Stimulated activated CD8-positive, alpha-beta memory T cell treated with anti-CD3 and anti-CD28 coated beads, Interleukin-7, amount 100 ng/mL, for 1 hour (primary cell): ENCODE measurements around the gene TTBK2.
"Not testable (repeated sequence)": the region's sequence is repeated elsewhere in the genome, so short reads cannot be mapped to it uniquely, and the experiment has no call there.

Experiments used
- DNase-seq, 2 donors: peaks; one replicate each; pipeline ENCODE4 v3.0.0-alpha.2; 2020; ENCODE audit warnings: low read depth in 2 of 2

Gene TTBK2

DNA sequence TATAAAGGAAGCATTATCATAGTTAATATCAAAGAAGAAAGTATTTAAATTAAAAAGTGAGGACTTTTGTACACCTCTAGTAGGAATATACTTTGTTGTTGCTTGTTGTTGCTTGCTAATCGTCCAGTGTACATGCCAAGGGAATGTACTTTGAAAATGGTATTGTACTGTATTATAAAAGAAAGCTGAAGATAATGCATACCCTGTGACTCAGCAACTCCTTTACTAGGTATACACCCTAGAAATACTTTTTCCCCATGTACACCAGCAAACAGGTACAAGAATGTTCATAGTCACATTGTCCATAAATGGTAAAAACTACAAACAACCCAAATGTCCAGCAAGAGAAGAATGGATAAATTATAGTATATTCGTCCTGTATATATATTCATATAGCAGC, 12.0 kb downstream of the TTBK2 start:
- no peak for DNase-seq

DNA sequence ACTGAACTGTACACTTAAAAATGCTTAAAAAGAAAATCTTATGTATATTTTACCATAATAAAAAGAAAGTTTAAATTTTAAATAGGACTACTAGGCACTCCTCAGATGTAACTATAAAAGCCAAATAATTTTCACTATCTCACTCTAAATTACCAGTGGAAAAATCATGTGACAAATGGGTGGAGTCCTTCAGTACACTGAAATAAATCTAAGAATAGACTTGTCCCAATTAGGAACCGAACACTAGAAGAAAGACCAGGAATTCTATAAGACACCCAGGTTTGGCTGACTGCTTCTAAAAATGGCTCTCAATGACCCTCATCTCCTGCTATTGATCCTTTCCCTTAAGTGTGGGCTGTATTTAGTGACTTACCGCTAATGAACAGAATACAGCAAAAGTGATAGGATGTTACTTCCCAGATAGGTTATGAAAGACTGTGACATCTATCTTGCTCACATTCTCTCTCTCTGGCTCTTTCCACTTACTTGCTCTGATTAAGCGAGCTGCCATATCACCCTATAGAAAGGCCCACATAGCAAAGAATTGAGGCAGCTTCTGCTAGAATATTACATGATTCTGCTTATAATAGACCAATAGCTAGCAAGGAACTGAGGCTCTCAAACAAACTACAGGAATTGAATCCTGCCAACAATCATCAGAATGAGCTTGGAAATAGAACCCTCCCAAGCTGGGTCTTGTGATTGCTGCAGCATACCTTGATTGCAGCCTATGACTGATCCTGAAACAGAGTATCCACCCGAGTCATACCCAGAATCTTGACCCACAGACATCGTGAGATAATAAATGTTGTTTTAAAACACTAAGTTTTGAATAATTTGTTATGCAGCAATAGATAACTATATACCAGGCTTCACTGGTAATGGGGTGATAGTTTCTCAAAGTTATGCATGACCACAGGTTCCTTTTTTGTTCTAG, 16.9 kb downstream of the TTBK2 start:
- DNase-seq, result no peak

GRCh38 chr15:42893911-42894310, 26.7 kb downstream of the TTBK2 start:
- not testable (repeated sequence) for DNase-seq

DNA sequence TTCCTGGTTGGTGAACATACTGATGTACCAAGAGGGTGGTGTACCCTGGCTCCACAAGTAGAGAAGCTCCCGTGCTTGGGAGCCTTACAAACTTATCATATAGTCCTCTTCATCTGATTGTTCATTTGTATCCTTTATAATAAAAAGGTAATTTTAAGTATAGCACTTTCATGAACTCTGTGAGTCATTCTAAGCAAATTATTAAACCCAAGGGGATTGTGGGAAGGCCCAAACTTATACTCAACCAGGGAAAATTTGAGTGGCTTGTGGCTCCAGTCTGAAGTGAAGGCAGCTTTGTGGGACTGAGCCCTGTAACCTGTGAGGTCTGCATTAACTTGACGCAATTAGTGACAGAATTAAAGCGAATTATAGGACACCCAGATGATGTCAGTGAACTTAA, 29.0 kb downstream of the TTBK2 start:
- DNase-seq, result no peak

DNA sequence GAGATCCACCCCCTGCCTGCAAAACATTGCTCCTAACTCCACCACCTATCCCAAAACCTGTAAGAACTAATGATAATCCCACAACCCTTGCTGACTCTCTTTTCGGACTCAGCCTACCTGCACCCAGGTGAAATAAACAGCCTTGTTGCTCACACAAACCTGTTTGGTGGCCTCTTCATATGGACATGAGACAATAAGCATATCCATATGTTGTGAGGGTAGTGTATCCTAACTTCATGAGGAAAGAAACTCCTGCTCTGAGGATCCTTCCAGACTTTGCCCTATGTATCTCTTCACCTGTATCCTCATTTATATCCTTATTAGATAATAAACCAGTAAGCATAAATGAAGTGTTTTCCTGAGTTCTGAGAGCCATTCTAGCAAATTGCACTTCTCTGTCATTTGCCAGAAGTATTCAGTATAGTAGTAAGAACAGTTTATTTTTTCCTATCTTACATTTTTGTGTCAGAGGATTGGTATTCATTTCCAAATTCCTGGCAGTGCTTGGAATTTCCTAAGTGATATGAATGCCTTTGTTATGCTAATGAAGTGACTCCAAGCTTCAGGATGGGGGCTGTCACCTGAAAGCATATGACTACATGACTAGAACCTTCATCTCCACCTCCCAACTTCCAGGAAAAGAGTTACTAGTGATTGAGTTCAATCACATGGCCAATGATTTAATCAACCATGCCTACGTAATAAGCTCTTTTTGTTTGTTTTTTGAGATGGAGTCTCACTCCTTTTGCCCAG, 30.2 kb downstream of the TTBK2 start:
- DNase-seq, result no peak

GRCh38 chr15:42887384-42887783, 33.2 kb downstream of the TTBK2 start:
- DNase-seq, result not testable (repeated sequence)

- no peak for DNase-seq
These were observed 40.5 kb downstream of the TTBK2 start for GRCh38 chr15:42880121-42880520.

DNA sequence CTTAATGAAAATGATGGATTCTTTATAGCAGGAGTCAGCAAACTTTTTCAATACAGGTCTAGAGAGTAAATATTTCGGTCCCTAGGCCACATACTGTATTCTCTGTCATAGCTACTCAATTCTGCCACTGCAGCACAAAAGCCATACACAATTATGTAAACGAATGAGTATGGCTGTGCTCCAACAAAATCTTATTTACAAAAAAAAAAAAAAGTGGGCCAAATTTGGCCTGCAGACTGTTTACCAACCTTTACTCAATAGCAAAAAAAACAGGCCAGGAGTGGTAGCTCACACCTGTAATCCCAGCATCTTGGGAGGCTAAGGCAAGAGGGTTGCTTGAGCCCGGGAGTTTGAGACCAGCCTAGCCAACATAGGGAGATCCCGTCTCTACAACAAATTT, 41.1 kb downstream of the TTBK2 start:
- DNase-seq, result no peak

DNA sequence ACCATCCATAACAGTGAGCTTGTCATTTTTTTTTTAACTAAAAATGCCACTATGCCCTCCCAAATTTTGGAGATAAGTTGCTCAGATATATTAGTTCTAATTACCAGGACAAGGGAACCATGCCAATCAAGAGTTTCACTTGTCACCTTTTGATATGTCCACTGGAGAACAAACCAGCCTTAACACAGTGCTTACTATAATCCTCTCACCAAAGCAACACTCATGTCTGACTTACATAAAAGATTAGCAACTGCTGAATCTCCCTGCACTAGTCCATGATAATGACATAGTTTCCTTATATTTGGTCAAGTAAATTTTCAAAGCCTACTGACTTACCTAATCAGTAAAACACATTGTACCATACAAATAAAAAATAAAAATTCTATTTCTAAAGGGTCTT, 44.4 kb downstream of the TTBK2 start:
- DNase-seq, result no peak

GRCh38 chr15:42868683-42869082, 51.9 kb downstream of the TTBK2 start:
- DNase-seq, result no peak

DNA sequence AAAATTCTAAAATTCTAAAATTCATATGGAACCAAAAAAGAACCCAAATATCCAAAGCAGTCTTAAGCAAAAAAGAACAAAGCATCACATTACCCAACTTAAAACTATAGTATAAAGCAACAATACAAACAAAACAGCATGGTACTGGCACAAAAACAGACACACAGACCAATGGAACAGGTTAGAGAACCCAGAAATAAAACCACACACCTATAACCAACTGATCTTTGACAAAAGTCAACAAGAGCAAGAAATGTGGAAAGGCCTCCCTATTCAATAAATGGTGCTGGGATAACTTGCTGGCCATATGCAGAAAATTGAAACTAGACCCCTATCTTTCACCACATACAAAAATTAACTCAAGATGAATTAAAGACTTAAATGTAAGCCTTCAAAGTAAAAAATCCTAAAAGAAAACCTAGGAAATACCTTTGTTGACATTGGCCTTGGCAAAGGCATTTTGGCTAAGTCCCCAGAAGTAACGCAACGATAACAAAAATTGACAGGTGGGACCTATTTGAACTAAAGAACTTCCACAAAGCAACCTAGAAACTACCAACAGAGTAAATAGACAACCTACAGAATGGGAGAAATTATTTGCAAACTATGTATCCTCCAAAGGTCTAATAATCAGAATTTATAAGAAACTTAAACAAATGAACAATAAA, 56.9 kb downstream of the TTBK2 start:
- no peak for DNase-seq

- DNase-seq, result no peak
These were observed 61.4 kb downstream of the TTBK2 start for GRCh38 chr15:42858999-42859789.

DNA sequence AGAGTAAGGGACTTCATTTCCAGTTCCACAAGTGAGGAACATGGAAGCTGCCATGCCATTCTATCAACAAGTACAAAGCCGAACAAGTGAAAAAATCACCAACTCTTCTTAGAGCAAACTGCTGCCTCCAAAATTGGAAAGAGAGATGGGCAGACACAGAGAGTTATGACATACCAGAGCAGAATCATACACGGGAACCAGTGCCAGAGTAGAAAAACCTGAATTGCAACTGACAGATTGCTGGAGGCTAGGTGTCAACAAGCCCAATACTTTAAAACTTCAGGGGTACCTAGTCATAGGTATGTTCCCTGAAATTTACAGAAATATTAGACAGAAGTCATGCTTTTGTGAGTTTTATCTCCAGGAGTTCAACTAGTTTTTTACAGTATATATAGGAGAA, 62.0 kb downstream of the TTBK2 start:
- DNase-seq, result no peak

DNA sequence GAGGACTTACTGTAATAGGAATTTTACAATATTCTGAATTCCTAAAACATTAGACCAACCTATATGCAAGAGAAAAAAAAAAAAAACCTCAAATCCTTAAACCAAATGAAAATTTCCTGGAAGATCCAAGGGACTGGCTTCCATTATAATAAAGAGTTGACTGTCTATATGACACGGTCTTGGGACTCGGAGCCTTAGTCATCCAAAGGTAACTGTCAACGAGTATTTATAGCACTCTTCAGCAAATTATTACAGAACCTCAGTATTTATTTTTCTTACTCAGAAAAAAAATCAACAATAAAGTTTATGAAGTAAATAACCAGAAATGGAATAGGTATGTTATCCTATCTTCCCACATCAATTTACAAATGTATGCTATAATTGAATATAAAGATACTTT, 66.0 kb downstream of the TTBK2 start:
- no peak for DNase-seq

GRCh38 chr15:42849836-42850235, 70.7 kb downstream of the TTBK2 start:
- no peak for DNase-seq

DNA sequence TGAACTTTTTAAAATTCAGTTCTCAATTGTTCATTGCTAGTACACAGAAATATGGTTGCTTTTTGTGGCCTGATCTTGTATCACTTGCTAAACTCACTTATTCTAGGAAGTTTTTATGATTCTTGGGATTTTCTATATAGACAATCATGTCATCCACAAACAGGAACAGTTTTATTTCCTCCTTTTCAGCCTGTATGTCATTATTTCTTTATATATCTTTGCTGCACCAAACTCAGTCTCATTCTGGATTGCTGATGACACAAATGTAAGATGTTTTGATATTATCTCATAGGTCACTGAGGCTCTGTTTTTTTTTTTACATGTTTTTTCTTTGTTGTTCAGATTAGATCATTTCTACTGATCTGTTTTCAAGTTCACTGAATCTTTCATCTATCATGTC, 71.7 kb downstream of the TTBK2 start:
- no peak for DNase-seq

- no peak for DNase-seq
These were observed 73.9 kb downstream of the TTBK2 start for GRCh38 chr15:42846647-42847046.

DNA sequence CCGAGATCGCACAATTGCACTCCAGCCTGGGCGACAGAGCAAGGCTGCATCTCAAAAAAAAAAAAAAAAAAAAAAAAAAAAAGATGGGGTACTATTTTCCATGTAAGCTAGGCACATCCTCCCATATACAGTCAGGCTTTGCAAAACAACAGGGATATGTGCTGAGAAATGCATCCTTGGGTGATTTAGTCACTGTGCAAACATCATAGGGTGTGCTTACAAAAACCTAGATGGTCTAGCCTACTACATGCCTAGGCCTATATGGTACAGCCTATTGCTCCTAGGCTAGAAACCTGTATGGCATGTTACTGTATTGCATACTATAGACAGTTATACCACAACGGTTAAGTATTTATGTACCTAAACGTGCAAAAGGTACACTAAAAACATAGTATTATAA, 75.0 kb downstream of the TTBK2 start:
- no peak for DNase-seq

- DNase-seq, result no peak
These were observed 76.9 kb downstream of the TTBK2 start for GRCh38 chr15:42843699-42844098.

- DNase-seq, result no peak
These were observed 84.3 kb downstream of the TTBK2 start for GRCh38 chr15:42836251-42836650.

- no peak for DNase-seq
These were observed 88.0 kb downstream of the TTBK2 start for GRCh38 chr15:42832576-42832975.
